Measurements from ENCODE around the gene RSU1. TPM values are rescaled to one million over a fixed set of nuclear protein-coding genes. Genes with fewer than 3 reads are reported as not detected.

The RSU1 gene
- polyA plus RNA-seq, 3 donors, result 45.7 to 111 (median 100) TPM

GRCh38 chr10:16819436-16819835 is 2.2 kb upstream of the RSU1 start:
- WGBS (ENCODE audit: insufficient coverage), result no CpG with 5 or more reads among the region's 3 CpGs
- Histone ChIP-seq H3K9ac (ENCODE audit: insufficient read depth, low read length, poor library complexity, severe bottlenecking) (no peak overlapping the region), H3K27ac (ENCODE audit: low read depth in 1 of 2, low read length in 2 of 2) (no peak overlapping the region), H3K4me1 (ENCODE audit: control insufficient read depth in 1 of 2, insufficient read depth in 2 of 2, low read length in 2 of 2) (peaks cover 40 to 51% of the 10 kb centered on the region in 2 donors), H3K36me3 (replicated peaks in 1 of 2; ENCODE audit: control insufficient read depth in 1 of 2, insufficient read depth in 2 of 2, low read length in 2 of 2) (no peaks in the 10 kb centered on the region), H4K20me1 (ENCODE audit: insufficient read depth, low read length) (no peaks in the 10 kb centered on the region), H2AFZ (ENCODE audit: insufficient read depth, low read depth, low read length, poor library complexity, severe bottlenecking) (no peak overlapping the region), H3K79me2 (ENCODE audit: insufficient read depth, low read length) (peaks cover 27% of the 10 kb centered on the region), H3K9me3 (replicated peaks in 1 of 2; ENCODE audit: control insufficient read depth in 1 of 2, insufficient read depth in 1 of 2, low read length in 2 of 2) (peaks cover 15 to 19% of the 10 kb centered on the region in 2 donors), H3K27me3 (ENCODE audit: control insufficient read depth in 2 of 2, insufficient read depth in 2 of 2, low read length in 2 of 2) (peaks cover 0 to 2% of the 10 kb centered on the region in 2 donors), H3K4me3 (replicated peaks in 1 of 3; ENCODE audit: low read depth in 2 of 3, low read length in 3 of 3) (no peak overlapping the region), H3K4me2 (replicated peaks; ENCODE audit: extremely low read depth, low read length, poor library complexity, severe bottlenecking) (no peak overlapping the region)
- peak overlapping the region in 1 of 2 donors; percentile 14 for H3K4me3 Mint-ChIP-seq
- no peak for DNase-seq
- no peak overlapping the region for H3K27ac Mint-ChIP-seq
- H3K27me3 Mint-ChIP-seq (ENCODE audit: low read depth in 3 of 3), result peaks cover 0 to 10% (median 5%) of the 10 kb centered on the region in 3 donors
- peaks cover 45% of the 10 kb centered on the region for H3K4me1 Mint-ChIP-seq
- intact Hi-C loops (cut with micrococcal nuclease), result loop anchor here in 1 of 2 donors (10.0 kb wide), 1 partner anchor 1835 kb away; the partner anchor contains the start of genes ARL5B and NSUN6
- TF ChIP-seq CTCF (IDR thresholded peaks at IDR 0.05), result no peak
- H3K9me3 Mint-ChIP-seq, result peaks cover 16 to 19% (median 17%) of the 10 kb centered on the region in 7 donors
- peaks cover 13 to 18% of the 10 kb centered on the region in 2 donors for H3K36me3 Mint-ChIP-seq

GRCh38 chr10:16819026-16819425 is 1.8 kb upstream of the RSU1 start:
- H3K36me3 ChIP-seq (replicated peaks in 1 of 2; ENCODE audit: control insufficient read depth in 1 of 2, insufficient read depth in 2 of 2, low read length in 2 of 2), result no peaks in the 10 kb centered on the region
- Mint-ChIP-seq H3K4me3 (peak overlapping the region in 1 of 2 donors; percentile 14), H3K9me3 (peaks cover 16 to 19% (median 17%) of the 10 kb centered on the region in 7 donors), H3K27ac (no peak overlapping the region), H3K36me3 (peaks cover 13 to 21% of the 10 kb centered on the region in 2 donors), H3K4me1 (peaks cover 46% of the 10 kb centered on the region), H3K27me3 (ENCODE audit: low read depth in 3 of 3) (peaks cover 0 to 10% (median 5%) of the 10 kb centered on the region in 3 donors)
- peaks cover 15 to 19% of the 10 kb centered on the region in 2 donors for H3K9me3 ChIP-seq (replicated peaks in 1 of 2; ENCODE audit: control insufficient read depth in 1 of 2, insufficient read depth in 1 of 2, low read length in 2 of 2)
- no peaks in the 10 kb centered on the region for H4K20me1 ChIP-seq (ENCODE audit: insufficient read depth, low read length)
- intact Hi-C loops (cut with micrococcal nuclease), result loop anchor here in 1 of 2 donors (10.0 kb wide), 1 partner anchor 1836 kb away; the partner anchor contains the start of genes ARL5B and NSUN6
- no peak overlapping the region for H3K27ac ChIP-seq (ENCODE audit: low read depth in 1 of 2, low read length in 2 of 2)
- H3K27me3 ChIP-seq (ENCODE audit: control insufficient read depth in 2 of 2, insufficient read depth in 2 of 2, low read length in 2 of 2), result peaks cover 0 to 2% of the 10 kb centered on the region in 2 donors
- DNase-seq, result no peak
- H3K9ac ChIP-seq (ENCODE audit: insufficient read depth, low read length, poor library complexity, severe bottlenecking), result no peak overlapping the region
- 96% methylated on average over 5 of the region's 6 CpGs for WGBS (ENCODE audit: insufficient coverage)
- TF ChIP-seq CTCF (IDR thresholded peaks at IDR 0.05), result no peak
- H2AFZ ChIP-seq (ENCODE audit: insufficient read depth, low read depth, low read length, poor library complexity, severe bottlenecking), result no peak overlapping the region
- no peak overlapping the region for H3K4me2 ChIP-seq (replicated peaks; ENCODE audit: extremely low read depth, low read length, poor library complexity, severe bottlenecking)
- peaks cover 40 to 52% of the 10 kb centered on the region in 2 donors for H3K4me1 ChIP-seq (ENCODE audit: control insufficient read depth in 1 of 2, insufficient read depth in 2 of 2, low read length in 2 of 2)
- H3K4me3 ChIP-seq (replicated peaks in 1 of 3; ENCODE audit: low read depth in 2 of 3, low read length in 3 of 3), result no peak overlapping the region
- peaks cover 29% of the 10 kb centered on the region for H3K79me2 ChIP-seq (ENCODE audit: insufficient read depth, low read length)
